Testis (tissue), 3 donors: ENCODE measurements around the gene OR13J1. TPM values are rescaled to one million over a fixed set of nuclear protein-coding genes. Genes with fewer than 3 reads are reported as not detected.

Source experiments
- DNase-seq: peaks from one replicate; pipeline ENCODE4 v3.0.0-alpha.2; 2019
- H3K27ac ChIP-seq, 2 donors: fragments of 200-600 bp; sonication (generic); one replicate each; pipeline ENCODE4 v1.5.1; 2019
- H3K27me3 ChIP-seq: fragments of 200-600 bp; sonication (generic); one replicate; pipeline ENCODE4 v1.5.1; 2019
- H3K36me3 ChIP-seq: fragments of 200-600 bp; sonication (generic); one replicate; pipeline ENCODE4 v1.5.1; 2017; ENCODE audit warnings: low read depth; ENCODE audit errors: missing control alignments
- H3K4me1 ChIP-seq: fragments of 200-600 bp; sonication (generic); one replicate; pipeline ENCODE4 v1.5.1; 2019
- H3K4me3 ChIP-seq, 2 donors: fragments of 200-600 bp; sonication (generic); one replicate each; pipeline ENCODE4 v1.5.1; 2017 to 2019
- H3K9me3 ChIP-seq: fragments of 200-600 bp; sonication (generic); one replicate; pipeline ENCODE4 v1.5.1; 2017
- POLR2A ChIP-seq: fragments of 450-650 bp; IDR thresholded peaks from one replicate; pipeline ENCODE4 v1.6.1; 2017; ENCODE audit warnings: antibody characterized with exemption, mild to moderate bottlenecking, moderate library complexity
- WGBS, 2 donors: methylation state at CpG; one replicate each; pipeline ENCODE4 v1.1.5; 2018; 5-methylcytosine and 5-hydroxymethylcytosine counted together
- intact Hi-C: fragments of 100-400 bp; cut with DNase I; formaldehyde crosslinking; loops from one replicate; pipeline ENCODE4 v1.15.1; 2023; ENCODE audit warnings: low total_unique reads
- polyA plus RNA-seq: library from polyadenylated mRNA; stranded (reverse); fragments of 350-450 nt; fragmentation: Illumina TruSeq; extraction: RNeasy Lipid Tissue Mini Kit (QIAGEN cat#74804); gene quantifications from one replicate; pipeline ENCODE4 v1.2.3, GENCODE V29; 2014; ENCODE audit warnings: low read depth, low replicate concordance; ENCODE audit not compliant: insufficient read depth
- total RNA-seq, 2 donors: library from RNA; depleted of rRNA; stranded (reverse); fragments of >200 nt; gene quantifications; one replicate each; pipeline ENCODE4 v1.2.3, GENCODE V29; 2016
- TF ChIP-seq, protein P1 (sequence below), 3 experiments: fragments of 450-650 bp in 2 of 3; fragments of 200-600 bp in 1 of 3; sonication (generic) in 1 of 3; IDR thresholded peaks; one replicate each; pipeline ENCODE4 v1.5.1; 2016 to 2019; ENCODE audit warnings: antibody characterized with exemption in 3 of 3, mild to moderate bottlenecking in 2 of 3, moderate library complexity in 1 of 3

OR13J1 gene
- total and polyA plus RNA-seq, 3 donors from 2014 or later: not detected

DNA sequence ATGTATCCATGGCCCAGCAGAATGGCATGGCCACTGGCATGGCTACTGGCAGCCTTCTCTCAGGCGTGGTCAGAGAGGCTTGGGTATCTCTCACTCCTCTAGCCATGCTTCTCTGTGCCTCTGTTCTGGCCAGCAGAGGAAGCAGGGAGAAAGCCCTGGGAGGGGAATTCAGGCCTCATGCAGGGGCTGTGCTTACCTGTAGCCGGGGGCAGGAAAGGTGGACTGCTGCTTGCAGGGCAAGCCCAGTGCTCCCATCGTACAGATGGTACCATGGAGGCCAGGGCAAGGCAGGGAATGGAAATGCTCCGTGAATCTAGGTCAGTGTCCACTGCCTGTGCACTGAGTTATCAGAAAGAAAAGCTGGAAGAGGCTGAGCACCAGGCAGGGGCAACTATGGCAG lies 2.7 kb downstream of the OR13J1 start:
- 91 to 95% methylated on average over 4 of the region's 4 CpGs for WGBS, 2 donors
- intact Hi-C loops: no loop called here
- Histone ChIP-seq H3K4me3 (no peak overlapping the region), H3K27ac (no peak overlapping the region), H3K36me3 (no peaks in the 10 kb centered on the region), H3K4me1 (no peaks in the 10 kb centered on the region), H3K27me3 (no peaks in the 10 kb centered on the region), H3K9me3 (no peaks in the 10 kb centered on the region)
- no peak for DNase-seq
- TF ChIP-seq, protein P1, sequence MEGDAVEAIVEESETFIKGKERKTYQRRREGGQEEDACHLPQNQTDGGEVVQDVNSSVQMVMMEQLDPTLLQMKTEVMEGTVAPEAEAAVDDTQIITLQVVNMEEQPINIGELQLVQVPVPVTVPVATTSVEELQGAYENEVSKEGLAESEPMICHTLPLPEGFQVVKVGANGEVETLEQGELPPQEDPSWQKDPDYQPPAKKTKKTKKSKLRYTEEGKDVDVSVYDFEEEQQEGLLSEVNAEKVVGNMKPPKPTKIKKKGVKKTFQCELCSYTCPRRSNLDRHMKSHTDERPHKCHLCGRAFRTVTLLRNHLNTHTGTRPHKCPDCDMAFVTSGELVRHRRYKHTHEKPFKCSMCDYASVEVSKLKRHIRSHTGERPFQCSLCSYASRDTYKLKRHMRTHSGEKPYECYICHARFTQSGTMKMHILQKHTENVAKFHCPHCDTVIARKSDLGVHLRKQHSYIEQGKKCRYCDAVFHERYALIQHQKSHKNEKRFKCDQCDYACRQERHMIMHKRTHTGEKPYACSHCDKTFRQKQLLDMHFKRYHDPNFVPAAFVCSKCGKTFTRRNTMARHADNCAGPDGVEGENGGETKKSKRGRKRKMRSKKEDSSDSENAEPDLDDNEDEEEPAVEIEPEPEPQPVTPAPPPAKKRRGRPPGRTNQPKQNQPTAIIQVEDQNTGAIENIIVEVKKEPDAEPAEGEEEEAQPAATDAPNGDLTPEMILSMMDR (IDR thresholded peaks at IDR 0.05): no peak

DNA sequence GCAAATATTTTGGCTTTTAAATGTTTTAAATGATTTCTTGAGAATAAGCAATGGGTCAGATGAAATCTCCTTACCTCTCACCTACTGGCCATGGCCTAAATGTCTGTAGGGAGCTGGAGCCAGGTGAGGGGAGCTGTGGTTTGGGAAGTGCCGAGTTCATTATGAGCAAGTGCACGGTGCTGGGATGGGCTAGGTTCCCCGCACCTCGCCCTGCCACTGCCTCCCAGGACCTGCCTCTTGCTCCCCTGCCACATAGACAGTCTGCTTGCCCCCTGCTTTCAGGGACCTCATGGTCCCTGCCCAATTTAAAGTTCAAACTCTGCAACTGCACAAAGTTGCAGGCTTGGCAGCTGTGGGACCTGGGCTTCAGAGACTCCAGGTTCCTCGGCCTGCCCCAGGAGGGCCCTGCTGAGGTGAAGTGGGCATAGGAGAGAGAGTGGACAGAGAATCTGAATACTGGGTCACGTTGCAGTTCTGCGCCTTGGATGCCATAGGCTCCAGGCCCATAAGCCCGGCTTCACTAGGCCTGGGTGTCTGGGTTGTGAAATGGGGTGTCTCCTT lies 5.4 kb downstream of the OR13J1 start:
- no peak for DNase-seq
- H3K27ac ChIP-seq: no peak overlapping the region
- no peak overlapping the region for H3K4me3 ChIP-seq
- no peaks in the 10 kb centered on the region for H3K9me3 ChIP-seq
- no peaks in the 10 kb centered on the region for H3K36me3 ChIP-seq
- intact Hi-C loops: no loop called here
- H3K27me3 ChIP-seq: no peaks in the 10 kb centered on the region
- no peaks in the 10 kb centered on the region for H3K4me1 ChIP-seq
- TF ChIP-seq, protein P1 (IDR thresholded peaks at IDR 0.05): no peak
- no peak for TF ChIP-seq POLR2A
- WGBS, 2 donors: 89 to 92% methylated on average over 7 to 8 of the region's 8 CpGs

DNA sequence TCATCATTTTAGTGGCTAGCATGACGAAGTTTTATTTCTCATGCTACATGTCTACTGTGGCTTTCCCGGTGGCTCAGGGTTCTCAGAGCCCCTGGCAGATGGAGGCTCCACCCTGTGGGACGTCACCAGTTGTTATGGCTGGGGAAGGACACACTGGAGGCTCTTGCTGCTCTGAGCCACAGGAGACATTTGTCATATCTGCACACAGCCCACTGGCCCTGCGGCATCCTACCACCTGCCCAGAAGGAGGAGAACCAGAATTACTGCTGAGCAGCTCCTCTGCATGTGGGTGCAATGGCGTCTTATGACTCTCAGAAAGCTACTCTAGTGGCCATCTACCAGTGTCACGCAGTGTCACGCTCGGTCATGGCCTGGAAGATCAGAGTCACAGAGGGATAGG lies 6.6 kb downstream of the OR13J1 start:
- intact Hi-C loops: no loop called here
- no peaks in the 10 kb centered on the region for H3K36me3 ChIP-seq
- no peaks in the 10 kb centered on the region for H3K9me3 ChIP-seq
- DNase-seq: no peak
- no peak for TF ChIP-seq POLR2A
- TF ChIP-seq, protein P1 (IDR thresholded peaks at IDR 0.05): no peak
- H3K4me3 ChIP-seq: no peak overlapping the region
- WGBS, 2 donors: 76 to 83% methylated on average over 5 to 8 of the region's 8 CpGs
- H3K4me1 ChIP-seq: no peaks in the 10 kb centered on the region
- H3K27ac ChIP-seq: no peak overlapping the region
- no peaks in the 10 kb centered on the region for H3K27me3 ChIP-seq

DNA sequence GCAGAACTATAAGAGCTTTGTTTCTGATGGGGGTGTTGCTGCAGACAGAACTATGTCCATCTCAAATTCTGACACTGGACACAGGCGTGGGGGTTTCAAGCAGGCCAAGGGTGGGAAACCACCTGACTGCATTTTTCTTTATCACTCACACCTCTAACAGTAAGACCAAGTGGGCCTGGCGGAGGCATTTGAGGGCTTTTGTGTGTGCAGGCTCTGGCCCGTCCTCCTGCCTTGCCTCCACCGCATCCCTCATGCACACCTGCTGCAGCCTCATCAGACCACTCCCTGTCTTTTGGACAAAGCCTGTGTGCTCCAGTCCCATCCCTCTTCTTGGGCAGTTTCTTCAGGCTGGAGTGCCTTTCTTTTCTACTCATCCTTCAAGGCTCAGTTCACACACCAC lies 7.9 kb downstream of the OR13J1 start:
- Histone ChIP-seq H3K4me1 (no peaks in the 10 kb centered on the region), H3K27ac (no peak overlapping the region), H3K36me3 (no peaks in the 10 kb centered on the region), H3K4me3 (no peak overlapping the region), H3K27me3 (no peaks in the 10 kb centered on the region), H3K9me3 (no peaks in the 10 kb centered on the region)
- intact Hi-C loops: no loop called here
- WGBS, 2 donors: 84 to 90% methylated on average over 4 of the region's 4 CpGs
- TF ChIP-seq POLR2A: no peak
- TF ChIP-seq, protein P1 (IDR thresholded peaks at IDR 0.05): no peak
- DNase-seq: no peak

DNA sequence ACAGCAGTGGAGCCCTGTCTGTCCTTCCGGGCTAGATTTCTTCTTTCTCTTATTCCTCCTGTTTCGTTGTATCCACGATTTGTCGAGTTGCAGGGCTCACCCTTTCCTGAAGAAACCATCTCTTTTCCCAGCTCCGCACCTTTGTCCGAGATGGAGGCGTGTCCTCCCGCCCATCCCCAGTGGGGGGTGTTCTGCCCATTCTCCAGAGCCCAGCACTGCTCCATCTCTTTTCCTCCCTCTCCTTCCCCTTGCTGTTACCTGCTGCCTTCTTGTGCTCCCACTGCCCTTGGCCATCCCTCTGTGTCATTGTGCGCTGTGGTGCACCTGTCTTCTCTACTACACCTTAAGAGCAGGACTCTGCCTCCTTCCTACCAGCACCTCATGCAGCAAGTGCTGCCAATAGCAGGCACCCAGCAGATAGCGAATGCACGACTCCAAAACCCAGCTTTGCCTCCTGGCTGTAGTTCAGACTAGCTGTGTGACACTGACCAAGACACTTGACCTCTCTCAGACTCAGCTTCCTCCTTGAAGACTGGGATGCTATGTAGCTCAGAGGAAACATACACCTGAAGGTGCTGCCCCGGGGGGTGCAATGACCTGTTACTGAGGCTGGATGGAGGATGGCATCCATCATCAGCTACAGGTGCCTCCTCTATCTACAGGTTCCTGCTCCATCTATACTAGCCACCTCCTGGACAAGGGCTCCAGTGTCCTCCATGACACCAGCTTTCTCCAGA lies 8.9 kb downstream of the OR13J1 start:
- TF ChIP-seq POLR2A: no peak
- TF ChIP-seq, protein P1 (IDR thresholded peaks at IDR 0.05): no peak
- 73 to 81% methylated on average over 12 of the region's 12 CpGs for WGBS, 2 donors
- Histone ChIP-seq H3K4me1 (no peaks in the 10 kb centered on the region), H3K27ac (no peak overlapping the region), H3K36me3 (no peaks in the 10 kb centered on the region), H3K27me3 (no peaks in the 10 kb centered on the region), H3K9me3 (no peaks in the 10 kb centered on the region), H3K4me3 (no peak overlapping the region)
- no peak for DNase-seq
- intact Hi-C loops: no loop called here
